Amniotic stem cell (primary cell): ENCODE measurements around the gene CYP27B1.
A peak's percentile ranks its signal among the peaks of the same experiment; 100 is the strongest.

Experiments used
- DNase-seq: peaks from one replicate; lab custom pipeline; 2025; lab: John Stamatoyannopoulos, UW

Gene CYP27B1

DNA sequence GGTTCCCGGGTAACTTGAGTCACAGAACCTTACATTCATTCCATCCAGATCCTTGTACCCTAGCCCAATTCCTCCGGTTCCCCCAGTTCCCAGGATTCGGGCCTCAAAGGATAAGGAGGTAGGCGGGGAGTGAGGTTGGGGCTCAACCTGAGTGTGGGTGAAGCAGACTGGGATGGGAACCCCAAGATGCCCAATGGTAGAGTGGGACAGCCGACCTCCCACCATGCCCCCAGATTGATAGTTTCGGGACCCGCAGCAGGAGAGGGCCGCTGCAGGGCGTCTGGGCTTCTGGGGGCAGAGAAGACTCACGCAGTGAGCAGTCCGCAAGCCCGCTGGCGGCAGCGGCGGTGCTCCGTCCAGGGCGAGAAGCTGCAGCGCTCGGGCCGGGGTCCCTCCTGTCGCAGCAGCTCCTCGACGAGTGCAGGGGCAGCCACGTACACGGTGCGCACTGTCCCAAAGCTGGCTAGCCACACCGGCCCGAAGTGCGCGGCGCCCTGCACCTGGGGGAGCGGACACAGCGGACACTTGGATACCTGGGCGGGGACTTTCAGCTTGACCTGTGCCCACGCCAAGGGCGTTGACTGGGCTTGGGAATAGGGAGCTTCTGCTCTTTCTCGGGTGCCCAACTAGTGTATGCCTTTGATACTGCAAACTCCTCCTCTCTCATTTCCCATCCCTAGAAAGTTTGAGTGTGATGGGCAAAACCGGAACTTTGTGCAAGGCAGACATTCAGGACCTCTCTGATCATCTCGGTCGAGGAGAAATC is 997 bp downstream of the CYP27B1 start:
- no peak for DNase-seq

DNA sequence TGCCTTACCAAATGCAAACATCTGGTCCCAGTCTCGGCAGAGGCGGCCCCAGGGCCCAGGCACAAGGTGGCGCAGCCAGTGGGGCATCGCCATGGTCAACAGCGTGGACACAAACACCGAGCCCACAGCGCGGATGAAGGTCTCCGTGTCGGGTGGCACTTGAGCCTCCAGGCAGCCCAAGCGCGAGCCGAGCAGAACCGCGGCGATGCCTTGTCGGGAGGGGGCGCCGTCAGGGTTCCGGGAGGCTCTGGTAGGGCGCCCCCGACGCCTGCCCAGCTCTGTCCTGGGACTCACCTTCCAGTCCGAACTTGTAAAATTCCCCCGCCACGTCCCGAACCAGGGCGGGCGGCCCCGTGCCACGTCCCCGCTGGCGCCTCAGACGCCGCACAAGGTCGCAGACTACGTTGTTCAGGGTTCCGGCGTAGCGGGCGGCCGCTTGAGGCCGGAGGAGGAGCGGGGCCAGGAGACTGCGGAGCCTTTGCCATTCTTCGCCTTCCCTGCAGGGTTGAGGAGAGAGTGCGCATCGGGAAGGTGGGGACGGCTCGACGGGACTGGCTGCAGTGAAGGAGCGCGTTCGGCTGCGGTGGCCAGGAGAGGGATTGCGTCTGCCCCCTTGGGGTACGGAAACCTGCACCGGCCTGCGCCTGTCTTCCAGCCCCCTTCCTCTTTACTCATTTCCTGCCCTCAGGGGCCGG is 1.7 kb downstream of the CYP27B1 start:
- DNase-seq, result no peak

DNA sequence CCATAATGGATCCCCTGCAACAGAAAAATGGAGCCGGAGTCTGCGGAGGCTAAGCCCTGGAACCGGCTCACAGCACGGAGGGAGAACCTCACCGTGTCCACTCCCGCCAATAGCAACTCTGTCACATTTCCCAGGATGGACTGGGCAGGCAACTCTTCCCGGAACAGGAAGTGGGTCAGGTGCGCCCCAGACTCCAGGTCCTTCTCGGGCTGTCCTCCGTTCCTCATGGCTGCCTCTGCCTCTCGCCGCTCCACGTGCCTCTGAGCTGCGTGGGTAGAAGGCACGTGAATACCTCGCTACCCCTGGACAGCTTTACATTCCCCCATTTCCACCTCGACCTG is 2.2 kb downstream of the CYP27B1 start:
- DNase-seq, result no peak

DNA sequence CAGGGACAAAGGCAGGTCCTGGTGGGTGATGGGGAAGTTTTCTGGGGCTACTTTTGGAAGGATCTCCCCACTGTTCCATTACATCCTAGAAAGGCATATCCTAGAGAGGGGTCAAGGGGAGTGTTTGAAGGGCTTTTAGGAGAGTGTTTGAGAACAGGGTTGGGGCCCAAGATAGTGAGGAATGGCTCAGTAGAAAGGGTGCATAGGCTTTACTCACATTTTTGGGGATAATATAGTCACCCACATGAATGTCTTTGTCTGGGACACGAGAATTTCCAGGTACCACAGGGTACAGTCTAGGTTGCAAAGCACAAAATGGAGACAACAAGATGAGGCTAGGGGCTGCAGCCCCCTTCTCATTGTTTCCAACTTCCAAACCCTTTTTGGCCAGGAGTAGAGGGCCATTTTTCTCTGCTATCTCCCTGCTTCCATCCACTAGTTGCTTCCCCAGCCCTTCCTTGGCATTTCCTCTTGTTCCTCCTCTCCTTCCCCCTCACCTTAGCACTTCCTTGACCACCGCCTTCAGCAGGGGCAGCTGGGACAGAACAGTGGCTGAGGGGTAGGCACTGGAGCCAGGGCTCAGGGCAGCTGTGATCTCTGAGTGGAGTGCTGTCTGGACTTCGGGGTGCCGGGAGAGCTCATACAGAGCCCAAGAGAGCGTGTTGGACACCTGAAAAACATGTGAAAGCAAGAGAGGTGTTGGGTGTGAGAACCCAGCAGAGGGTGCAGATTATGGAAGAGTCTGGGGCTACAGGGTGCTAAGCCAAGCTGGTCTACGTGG is 2.8 kb downstream of the CYP27B1 start:
- DNase-seq, result no peak

DNA sequence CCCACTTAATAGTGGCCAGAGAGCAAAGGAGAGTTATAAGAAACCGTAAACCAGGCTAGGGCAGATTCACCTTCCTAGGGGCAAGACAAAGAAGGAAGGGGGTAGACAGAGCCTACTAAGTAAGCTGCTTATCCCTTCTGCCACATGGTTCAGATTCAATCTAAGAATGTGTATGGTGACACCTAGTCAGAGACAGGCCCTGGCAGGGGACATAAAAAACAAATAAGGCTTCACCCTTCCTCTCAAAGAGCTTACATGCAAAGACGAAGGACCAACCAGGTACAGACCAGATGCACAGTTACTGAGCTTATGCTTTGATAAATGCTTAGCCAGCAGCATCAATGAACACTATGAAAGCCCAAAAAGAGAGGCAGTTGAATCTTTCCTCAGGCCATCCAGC is 4.4 kb downstream of the CYP27B1 start:
- no peak for DNase-seq

DNA sequence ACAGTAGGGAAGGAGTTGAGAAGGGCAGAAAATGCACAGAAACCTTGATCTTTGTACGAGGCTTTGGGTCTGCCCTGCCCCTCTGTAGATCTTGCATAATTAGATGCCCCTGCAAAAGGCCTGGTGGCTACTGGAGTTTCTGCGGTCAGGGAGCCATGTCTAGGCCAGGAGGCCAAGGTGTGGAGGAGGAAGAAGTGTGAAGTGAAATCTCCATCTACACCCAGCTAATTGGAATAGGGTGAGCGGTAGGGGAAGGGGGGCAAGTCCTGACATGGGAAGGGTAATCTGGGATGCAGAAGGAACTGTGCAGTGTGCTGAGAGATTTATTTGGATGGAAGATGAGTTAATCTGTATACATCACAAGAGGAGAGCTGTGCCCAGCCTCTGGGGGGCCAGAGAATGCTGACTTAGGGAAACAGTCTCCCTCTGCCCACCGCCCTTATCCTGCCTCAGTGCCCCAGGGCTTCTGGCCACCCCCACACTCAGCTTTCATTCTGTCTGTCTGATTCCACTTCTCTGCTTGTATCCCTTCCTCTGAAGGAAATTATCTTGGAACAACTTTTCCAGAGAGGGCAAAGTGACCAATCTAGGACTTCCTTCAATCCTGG is 5.4 kb downstream of the CYP27B1 start:
- no peak for DNase-seq

DNA sequence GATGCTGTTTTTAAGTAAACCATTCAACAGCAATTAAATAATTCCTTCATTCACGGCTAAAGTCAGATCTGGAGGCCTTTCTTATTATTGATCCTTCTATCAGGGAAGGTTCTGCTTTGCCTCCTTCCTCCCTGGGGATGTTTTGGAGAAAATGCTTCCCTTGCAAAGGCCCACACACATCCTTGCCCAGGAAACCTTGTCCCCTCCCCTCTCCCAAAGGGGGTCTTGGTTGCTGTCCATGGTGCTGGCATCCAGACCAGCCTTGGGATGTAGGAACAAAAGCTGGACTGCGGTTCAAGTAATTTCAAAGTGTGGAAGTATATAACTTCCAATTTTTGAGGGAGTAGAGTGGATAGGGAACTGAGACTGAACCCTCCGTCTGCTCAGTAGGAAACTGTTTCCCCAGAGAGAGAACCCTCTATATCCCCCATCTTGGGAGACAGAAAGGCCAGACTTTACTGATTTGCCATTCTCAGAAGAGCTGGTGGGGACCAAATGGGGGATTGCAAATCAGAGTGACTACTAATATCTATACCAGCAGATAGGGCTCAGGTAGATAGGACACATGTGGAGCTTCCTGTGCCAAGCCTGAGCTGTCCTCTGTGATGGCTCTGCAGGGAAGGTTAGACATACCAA is 6.4 kb downstream of the CYP27B1 start:
- DNase-seq, result no peak

DNA sequence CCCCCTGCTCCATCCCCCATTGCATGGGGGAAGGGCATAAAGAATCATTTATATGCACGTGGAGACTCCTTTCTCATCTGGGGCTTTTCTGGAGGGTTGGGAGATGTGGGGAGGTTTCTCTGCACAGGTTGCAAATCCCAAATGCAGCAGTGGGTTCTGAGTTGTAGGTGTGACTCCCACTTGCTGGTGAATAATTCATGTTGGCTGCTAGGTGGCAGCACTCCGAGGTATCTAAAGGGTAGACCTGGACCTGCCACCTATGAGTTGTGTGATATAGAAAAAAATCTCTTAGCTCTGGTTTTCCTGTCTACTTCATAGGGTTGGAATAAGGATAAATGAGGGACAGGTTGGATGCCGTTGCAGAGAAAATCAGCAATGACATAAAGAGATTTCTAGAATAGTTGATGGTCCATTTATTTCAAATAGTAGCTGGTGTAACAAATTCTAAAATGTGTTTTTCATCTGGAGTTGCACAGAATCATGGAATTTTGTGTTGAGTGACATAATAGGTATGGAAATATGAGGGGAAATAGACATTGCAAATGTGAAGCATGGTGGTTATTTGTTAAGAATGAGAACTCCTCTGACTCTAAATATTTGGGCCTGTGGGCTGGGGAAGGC is 7.4 kb downstream of the CYP27B1 start:
- no peak for DNase-seq

DNA sequence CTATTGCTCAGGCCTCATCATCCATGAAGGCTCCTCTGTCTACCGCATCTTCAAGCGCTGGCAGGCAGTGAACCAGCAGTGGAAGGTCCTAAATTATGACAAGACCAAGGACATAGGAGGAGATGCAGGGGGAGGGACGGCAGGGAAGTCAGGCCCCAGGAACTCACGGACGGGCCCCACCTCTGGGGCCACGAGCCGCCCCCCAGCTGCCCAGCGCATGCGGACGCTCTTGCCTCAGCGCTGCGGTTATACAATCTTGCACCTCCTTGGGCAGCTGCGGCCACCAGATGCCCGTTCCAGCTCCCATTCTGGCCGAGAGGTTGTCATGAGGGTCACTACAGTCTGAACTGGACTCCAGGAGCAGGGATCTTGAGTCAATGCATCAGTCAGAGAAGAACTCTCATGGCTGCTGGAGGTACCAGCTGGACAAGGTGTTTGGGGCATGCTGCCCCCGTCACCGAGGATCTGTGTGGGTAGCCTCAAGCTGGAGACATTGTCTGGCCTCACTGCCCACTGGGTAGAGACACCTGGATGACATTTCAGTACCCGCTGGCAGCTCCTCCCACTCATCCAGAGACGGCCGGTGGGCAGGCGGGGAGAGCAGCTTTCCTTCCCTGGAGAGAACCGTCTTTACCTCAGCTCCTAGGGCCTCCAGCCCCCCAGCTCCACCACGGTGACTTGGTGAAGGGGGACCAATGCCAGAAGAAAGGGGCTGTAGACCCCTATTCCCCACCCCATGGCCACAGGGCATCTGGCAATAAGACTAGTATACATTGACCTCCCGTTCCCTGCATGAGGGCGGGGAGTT is 8.1 kb downstream of the CYP27B1 start:
- no peak for DNase-seq

DNA sequence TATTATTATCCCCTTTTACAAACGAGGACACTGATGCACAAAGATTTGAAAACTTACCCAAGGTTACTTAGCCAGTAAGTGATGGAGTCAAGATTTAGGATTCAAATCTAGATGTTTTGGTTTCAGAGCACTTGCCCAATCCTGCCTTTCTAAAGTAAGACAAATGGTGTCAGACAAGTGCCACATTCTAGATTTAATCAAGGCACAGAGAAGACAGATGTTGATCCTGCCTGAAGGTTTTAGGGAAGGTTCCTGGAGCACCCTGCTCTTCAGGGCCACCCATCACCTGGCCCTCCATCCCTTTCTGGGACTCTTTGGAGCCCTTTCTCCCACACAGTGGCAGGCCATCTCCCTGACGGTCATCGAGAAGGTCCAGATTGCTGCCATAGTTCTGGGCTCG is 9.1 kb downstream of the CYP27B1 start:
- DNase-seq, result no peak

DNA sequence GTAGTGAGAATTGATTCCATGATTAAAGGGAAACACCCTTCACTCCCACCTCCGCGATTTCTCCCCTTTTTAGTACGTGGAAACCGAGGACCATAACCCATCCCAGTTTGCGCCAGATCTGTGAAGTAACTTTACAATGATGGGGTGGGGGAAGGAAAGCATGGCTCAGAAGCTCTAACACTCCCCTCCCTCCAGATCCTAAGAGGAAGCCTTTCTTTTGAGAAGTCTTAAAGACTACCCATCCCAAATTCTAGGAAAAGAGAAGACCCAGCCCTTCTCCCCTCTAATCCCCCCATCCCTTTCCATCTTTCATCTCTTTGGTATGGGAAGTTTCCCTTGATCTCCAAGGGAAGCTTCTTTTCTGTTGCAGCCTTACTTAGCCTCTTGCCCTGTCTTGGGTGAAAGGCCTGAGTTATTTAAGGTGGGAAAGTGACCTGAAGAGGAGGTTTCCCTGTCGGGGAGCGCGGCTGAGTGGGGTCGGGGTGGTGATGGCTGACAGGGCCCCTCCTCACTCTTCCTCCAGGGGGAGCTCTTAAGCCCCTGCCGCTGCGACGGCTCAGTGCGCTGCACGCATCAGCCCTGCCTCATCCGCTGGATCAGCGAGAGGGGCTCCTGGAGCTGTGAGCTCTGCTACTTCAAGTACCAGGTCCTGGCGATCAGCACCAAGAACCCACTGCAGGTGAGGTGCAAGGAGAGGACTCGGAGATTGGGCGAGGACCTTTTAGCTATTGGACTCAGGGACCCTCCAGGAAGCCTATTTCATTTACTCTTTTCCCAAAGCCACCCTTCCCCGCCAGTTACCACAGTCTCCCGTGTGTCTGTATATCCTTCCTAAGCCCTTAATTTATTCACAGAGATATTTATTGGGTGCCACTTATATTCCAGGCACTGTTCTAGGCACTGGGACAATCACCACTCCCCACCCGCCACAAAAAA is 10.2 kb downstream of the CYP27B1 start:
- DNase-seq, result no peak

DNA sequence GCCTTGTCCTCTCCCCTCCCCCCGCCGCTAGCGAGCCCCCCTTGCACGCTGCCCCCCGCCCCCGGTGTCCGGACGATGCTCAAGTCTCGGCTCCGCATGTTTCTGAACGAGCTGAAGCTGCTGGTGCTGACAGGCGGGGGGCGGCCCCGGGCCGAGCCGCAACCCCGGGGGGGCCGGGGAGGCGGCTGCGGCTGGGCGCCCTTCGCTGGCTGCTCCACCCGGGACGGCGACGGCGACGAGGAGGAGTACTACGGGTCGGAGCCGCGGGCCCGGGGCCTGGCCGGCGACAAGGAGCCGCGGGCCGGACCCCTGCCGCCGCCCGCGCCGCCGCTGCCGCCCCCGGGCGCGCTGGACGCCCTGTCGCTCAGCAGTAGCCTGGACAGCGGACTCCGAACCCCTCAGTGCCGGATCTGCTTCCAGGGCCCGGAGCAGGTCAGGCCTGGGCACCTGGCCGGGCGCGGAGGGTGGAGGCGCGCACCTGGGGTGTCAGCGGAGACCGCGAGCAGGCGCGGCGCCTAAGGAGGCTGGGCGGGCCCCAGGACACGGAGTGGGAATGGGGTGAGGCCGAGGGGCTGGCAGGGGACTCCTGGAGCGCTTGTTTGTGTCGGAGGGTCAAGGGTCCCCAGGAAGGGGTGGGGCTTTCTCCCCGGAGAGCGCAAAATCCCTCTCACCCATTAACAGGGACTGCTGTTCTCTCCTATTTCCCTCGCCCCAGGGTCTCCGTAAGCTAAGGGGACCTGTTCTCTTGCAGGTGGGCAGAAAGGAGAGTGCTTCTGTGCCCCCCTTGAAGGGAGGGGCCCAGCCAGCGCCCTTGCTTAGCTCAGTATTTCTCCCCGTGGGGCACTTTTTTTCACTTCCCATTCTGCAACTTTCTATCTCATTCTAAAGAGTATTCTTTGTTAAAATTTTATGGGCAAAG is 11.2 kb downstream of the CYP27B1 start:
- no peak for DNase-seq

DNA sequence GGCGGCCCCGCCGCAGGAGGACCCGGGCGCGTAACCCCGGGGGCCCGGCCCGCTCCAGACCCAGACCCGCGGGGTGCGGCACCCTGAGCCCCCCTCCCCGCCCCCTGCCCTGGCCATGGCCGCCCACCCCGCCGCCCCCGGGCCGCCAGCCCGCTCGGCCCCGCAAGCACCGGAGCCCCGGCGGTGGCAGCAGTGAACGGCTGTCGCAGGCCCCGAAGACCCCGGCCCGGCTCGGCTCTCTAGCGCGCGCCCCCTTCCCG is 11.8 kb downstream of the CYP27B1 start:
- no peak for DNase-seq

DNA sequence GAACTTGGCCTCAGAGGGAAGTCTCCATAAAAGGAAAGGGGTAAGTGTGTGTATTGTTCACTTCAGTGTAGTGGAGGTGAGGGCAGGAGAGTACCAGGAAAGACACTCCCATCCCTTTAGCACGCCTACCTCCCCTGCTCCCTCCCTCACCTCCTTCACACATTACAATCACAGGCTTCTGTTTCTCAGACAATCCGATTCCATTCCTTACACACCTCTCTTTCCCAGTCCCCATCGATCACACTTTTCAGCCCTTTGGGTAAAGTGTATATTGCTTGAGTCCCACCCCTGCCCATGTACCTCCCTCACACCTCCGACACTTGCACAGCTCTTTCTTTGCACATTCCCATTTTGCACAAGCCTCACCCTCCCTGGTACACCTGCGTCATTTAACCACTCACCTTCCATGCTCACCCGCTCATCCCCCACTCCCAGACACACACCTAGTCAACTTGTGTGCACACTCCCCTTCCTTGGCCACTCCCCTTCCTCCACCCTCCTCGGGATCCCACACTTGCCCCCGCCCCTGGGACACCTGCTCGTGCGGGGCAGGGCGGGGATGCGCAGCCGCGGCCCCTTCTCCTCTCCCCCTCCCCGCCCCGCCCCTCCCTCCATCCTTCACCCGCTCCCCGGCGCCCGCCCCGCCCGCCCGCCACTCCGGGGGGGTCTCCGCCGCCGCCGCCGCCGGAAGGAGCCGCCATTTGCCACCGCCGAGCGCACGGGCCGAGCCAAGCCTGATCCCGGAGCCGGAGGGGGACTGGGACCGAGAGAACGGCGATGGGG is 12.3 kb downstream of the CYP27B1 start, which contains the start of gene MARCHF9:
Gene MARCHF9, plus strand, starts transcription at position 693 of the 783 bp plus-strand sequence. CDS start 426 bp downstream, outside the sequence.
- no peak for DNase-seq

DNA sequence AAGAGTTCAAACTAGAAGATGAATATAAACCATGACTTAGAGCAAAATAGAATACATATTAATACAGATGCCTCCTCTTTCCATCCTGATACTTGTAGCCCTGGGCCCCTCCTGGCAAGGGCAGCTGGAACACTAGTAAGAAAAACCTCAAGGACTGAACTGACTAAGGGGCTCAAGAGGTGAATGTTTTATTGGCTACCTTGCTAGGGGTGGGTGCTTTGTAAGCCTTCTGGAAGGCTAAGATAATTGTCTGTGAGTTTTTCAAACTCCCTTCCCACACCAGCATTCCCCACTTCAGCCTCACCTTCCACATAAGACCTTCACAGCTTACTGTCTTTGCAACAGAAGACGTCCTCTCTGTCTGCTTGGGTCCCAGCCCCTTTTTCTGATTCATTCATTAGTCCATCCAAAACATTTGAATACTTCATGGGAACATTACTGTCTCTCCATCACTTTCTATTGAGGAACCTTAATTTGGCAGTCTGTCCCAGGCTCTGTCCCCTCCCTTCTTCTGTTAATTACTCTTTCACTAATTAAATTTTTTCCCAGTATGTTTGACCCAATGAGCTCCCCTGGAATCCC is 13.0 kb downstream of the CYP27B1 start:
- no peak for DNase-seq

DNA sequence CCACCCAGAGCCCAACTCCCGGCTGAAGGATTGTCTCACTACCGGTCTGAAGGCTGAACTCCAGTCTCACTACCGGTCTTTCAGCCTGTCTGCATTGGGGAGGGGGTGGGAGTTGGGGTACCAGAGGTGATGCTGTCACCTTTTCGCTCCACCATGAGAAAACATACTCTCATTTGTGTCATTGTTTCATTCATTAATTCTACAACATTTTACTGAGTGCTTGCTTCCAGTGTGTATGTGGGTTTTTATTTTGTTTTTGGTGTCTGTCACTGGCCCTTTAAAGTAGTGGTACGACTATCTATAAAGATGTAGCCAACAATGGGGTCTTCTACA is 14.2 kb downstream of the CYP27B1 start:
- DNase-seq, result no peak

DNA sequence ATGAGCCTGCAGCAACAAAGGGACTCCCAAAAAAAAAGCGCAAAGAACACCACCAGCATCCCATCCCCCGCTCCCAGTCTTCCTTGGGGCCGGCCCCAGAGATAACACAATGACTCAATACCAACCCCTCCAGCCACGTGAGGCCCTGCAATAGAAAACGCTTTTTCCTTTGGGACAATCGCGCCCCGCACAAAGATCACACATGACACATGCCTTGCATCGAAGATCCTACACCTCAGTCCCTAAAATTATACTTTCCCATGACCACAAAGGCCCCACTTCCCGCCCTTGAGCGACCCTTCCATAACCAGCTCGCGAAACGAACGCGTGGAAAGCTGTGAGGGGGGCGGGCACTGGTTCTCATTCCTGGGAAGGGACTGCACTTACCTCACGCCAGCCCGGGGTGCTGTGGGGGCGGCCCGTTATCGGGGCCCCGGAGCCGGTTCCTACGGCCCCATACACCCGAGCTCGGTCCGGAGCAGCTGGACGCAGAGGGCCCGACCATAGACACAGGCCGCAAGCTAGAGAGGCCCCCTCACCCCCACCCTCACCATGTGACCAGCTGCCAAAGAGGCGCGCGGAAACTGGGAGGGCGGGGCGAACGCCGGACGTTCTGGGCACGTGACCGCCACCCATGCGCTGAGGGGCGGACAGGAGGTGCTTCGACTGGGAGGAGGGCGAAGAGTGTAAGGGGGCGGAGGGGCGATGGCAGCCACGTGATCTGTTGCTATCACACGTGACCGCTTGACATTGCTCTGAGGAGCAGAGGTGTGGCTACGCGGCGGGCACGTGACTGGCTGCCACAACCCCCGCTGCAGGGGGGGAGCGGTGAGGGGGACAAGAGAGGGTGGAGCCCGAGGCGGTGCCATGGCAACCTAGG is 14.8 kb downstream of the CYP27B1 start, which contains the start of gene CDK4:
Gene CDK4, minus strand, starts transcription at position 523 of the 880 bp plus-strand sequence. CDS start 593 bp downstream, outside the sequence.
- DNase-seq, result peak; percentile 98
